H1 (cell line): ENCODE data around the gene ELOF1. TPM values are rescaled to one million over a fixed set of nuclear protein-coding genes. Genes with fewer than 3 reads are reported as not detected.

ENCODE experiments used
- CTCF ChIA-PET: fragments of 300-600 bp; sonication (Branson Sonifier 250); formaldehyde crosslinking; loops from one replicate; lab custom pipeline; 2021; ENCODE audit not compliant: partially characterized antibody; lab: Charles Lee
- POLR2A ChIA-PET: fragments of 300-600 bp; sonication (Branson Sonifier 250); formaldehyde crosslinking; loops from one replicate; lab custom pipeline; 2021; ENCODE audit warnings: inconsistent platforms; ENCODE audit not compliant: partially characterized antibody; lab: Charles Lee
- DNase-seq, 2 experiments: peaks; one replicate each; pipeline versions ENCODE4 v3.0.0 to v3.0.0-alpha.2; 2010 to 2022; ENCODE audit warnings: low spot score in 2 of 2, low read depth in 1 of 2, mixed read lengths in 1 of 2
- FAIRE-seq: peaks from 2 replicates; lab custom pipeline; 2011; peaks lifted over from hg19 to GRCh38; lab: Jason Lieb, UNC
- H2AFZ ChIP-seq: 2 replicates; pipeline ENCODE4 v1.8.1; 2012; ENCODE audit warnings: low read length, inconsistent platforms
- H2AK5ac ChIP-seq: 2 replicates; pipeline ENCODE4 v1.6.1; 2013; ENCODE audit warnings: low read depth, low read length
- H2BK120ac ChIP-seq: replicated peaks from 2 replicates; pipeline ENCODE3; 2013; ENCODE audit warnings: low read depth, low read length, inconsistent platforms
- H2BK12ac ChIP-seq: 2 replicates; pipeline ENCODE4 v1.6.1; 2013; ENCODE audit warnings: low read depth, low read length
- H2BK15ac ChIP-seq: 2 replicates; pipeline ENCODE4 v1.6.1; 2013; ENCODE audit warnings: low read length
- H2BK20ac ChIP-seq: 2 replicates; pipeline ENCODE4 v1.6.1; 2013; ENCODE audit warnings: low read length
- H2BK5ac ChIP-seq: 2 replicates; pipeline ENCODE4 v1.6.1; 2013; ENCODE audit warnings: low read depth, low read length
- H3K14ac ChIP-seq: 2 replicates; pipeline ENCODE4 v1.6.1; 2013; ENCODE audit warnings: inconsistent platforms; ENCODE audit not compliant: insufficient read length
- H3K18ac ChIP-seq: 2 replicates; pipeline ENCODE4 v1.6.1; 2013; ENCODE audit warnings: low read length; ENCODE audit errors: extremely low read depth
- H3K23ac ChIP-seq: 2 replicates; pipeline ENCODE4 v1.6.1; 2013; ENCODE audit warnings: inconsistent platforms; ENCODE audit not compliant: insufficient read length
- H3K23me2 ChIP-seq: 2 replicates; pipeline ENCODE4 v1.6.1; 2013; ENCODE audit warnings: low read depth, low read length
- H3K27ac ChIP-seq: 2 replicates; pipeline ENCODE4 v1.6.1; 2011; ENCODE audit warnings: low read depth, low read length, inconsistent platforms
- H3K27me3 ChIP-seq, 4 experiments: replicated peaks in 1 of 4; 1 replicate in 1 of 4; 2 replicates in 3 of 4; pipeline versions ENCODE4 v1.6.1 to v1.8.1; 2011 to 2013; ENCODE audit warnings: low read length in 3 of 4, mild to moderate bottlenecking in 3 of 4, inconsistent platforms in 2 of 4, mixed read lengths in 2 of 4, moderate library complexity in 1 of 4; ENCODE audit not compliant: control insufficient read depth in 3 of 4, insufficient read depth in 3 of 4; ENCODE audit errors: extremely low read depth in 1 of 4
- H3K36me3 ChIP-seq, 4 experiments: 2 replicates each; pipeline versions ENCODE4 v1.6.1 to v1.8.1; 2011 to 2013; ENCODE audit warnings: mild to moderate bottlenecking in 4 of 4, low read length in 3 of 4, moderate library complexity in 2 of 4, control low read depth in 1 of 4, inconsistent platforms in 1 of 4; ENCODE audit not compliant: insufficient read depth in 4 of 4, control insufficient read depth in 2 of 4
- H3K4ac ChIP-seq: replicated peaks from 2 replicates; pipeline ENCODE3; 2013; ENCODE audit warnings: low read length, low read depth, mixed read lengths, inconsistent platforms; ENCODE audit not compliant: insufficient read length
- H3K4me1 ChIP-seq, 4 experiments: replicated peaks in 1 of 4; 1 replicate in 1 of 4; 2 replicates in 3 of 4; pipeline versions ENCODE4 v1.6.1 to v1.8.1; 2011 to 2013; ENCODE audit warnings: low read length in 3 of 4, inconsistent platforms in 2 of 4, mixed read lengths in 1 of 4; ENCODE audit not compliant: insufficient read depth in 4 of 4, control insufficient read depth in 3 of 4
- H3K4me2 ChIP-seq, 2 experiments: 2 replicates each; pipeline versions ENCODE4 v1.6.1 to v1.8.1; 2011 to 2013; ENCODE audit warnings: low read depth in 2 of 2, low read length in 2 of 2, control low read depth in 1 of 2, inconsistent platforms in 1 of 2, mild to moderate bottlenecking in 1 of 2; ENCODE audit not compliant: insufficient read depth in 1 of 2
- H3K4me3 ChIP-seq, 4 experiments: fragments of 200-600, 300-600 bp in 1 of 4; sonication (generic), shearing (Covaris generic), sonication (Bioruptor Twin) in 1 of 4; 2 replicates each; pipeline versions ENCODE4 v1.5.1 to v1.8.1; 2011 to 2016; ENCODE audit warnings: low read length in 4 of 4, low read depth in 3 of 4, control low read depth in 2 of 4, inconsistent platforms in 2 of 4, mild to moderate bottlenecking in 2 of 4, mixed read lengths in 1 of 4, moderate library complexity in 1 of 4; ENCODE audit not compliant: insufficient read depth in 2 of 4; ENCODE audit errors: extremely low read depth in 1 of 4
- H3K56ac ChIP-seq: replicated peaks from 2 replicates; pipeline ENCODE3; 2013; ENCODE audit warnings: low read depth, mild to moderate bottlenecking, mixed read lengths, low read length, inconsistent platforms; ENCODE audit not compliant: insufficient read length
- H3K79me1 ChIP-seq: 2 replicates; pipeline ENCODE4 v1.6.1; 2013; ENCODE audit warnings: low read depth, low read length, control low read depth
- H3K79me2 ChIP-seq, 2 experiments: 2 replicates each; pipeline versions ENCODE4 v1.6.1 to v1.8.1; 2012 to 2013; ENCODE audit warnings: low read length in 2 of 2, mild to moderate bottlenecking in 2 of 2, inconsistent platforms in 1 of 2; ENCODE audit not compliant: insufficient read depth in 2 of 2, control insufficient read depth in 1 of 2
- H3K9ac ChIP-seq, 4 experiments: replicated peaks in 1 of 4; 1 replicate in 1 of 4; 2 replicates in 3 of 4; pipeline versions ENCODE4 v1.6.1 to v1.8.1; 2011 to 2013; ENCODE audit warnings: low read depth in 3 of 4, low read length in 3 of 4, control low read depth in 2 of 4, mild to moderate bottlenecking in 2 of 4, moderate library complexity in 2 of 4, inconsistent platforms in 1 of 4; ENCODE audit errors: extremely low read depth in 1 of 4
- H3K9me3 ChIP-seq, 2 experiments: 2 replicates each; pipeline versions ENCODE4 v1.6.1 to v1.8.1; 2012 to 2013; ENCODE audit warnings: mild to moderate bottlenecking in 2 of 2, moderate library complexity in 2 of 2, control low read depth in 1 of 2, inconsistent platforms in 1 of 2, low read depth in 1 of 2, low read length in 1 of 2, mixed read lengths in 1 of 2; ENCODE audit not compliant: insufficient read depth in 2 of 2
- H4K20me1 ChIP-seq, 2 experiments: replicated peaks in 1 of 2; 2 replicates each; pipeline versions ENCODE3 to v1.8.1; 2011 to 2013; ENCODE audit warnings: inconsistent platforms in 2 of 2, low read length in 2 of 2, mild to moderate bottlenecking in 1 of 2; ENCODE audit not compliant: insufficient read depth in 2 of 2, control insufficient read depth in 1 of 2
- H4K5ac ChIP-seq: 2 replicates; pipeline ENCODE4 v1.6.1; 2013; ENCODE audit warnings: low read length, low read depth, mixed read lengths, inconsistent platforms; ENCODE audit not compliant: insufficient read length
- H4K8ac ChIP-seq: 2 replicates; pipeline ENCODE4 v1.8.0; 2013; ENCODE audit warnings: mild to moderate bottlenecking, moderate library complexity, low read length, inconsistent platforms; ENCODE audit not compliant: insufficient read depth; ENCODE audit errors: extremely low read depth
- H4K91ac ChIP-seq: replicated peaks from 2 replicates; pipeline ENCODE3; 2013; ENCODE audit warnings: low read length, mixed read lengths, inconsistent platforms; ENCODE audit not compliant: insufficient read length
- BRCA1 ChIP-seq: IDR thresholded peaks from 2 replicates; pipeline ENCODE4 v1.6.1; 2012; ENCODE audit warnings: low read depth, low read length, improper control_type of control experiment
- CHD1 ChIP-seq: IDR thresholded peaks from 2 replicates; pipeline ENCODE4 v1.6.1; 2012; ENCODE audit warnings: low read depth, low read length, improper control_type of control experiment
- CREB1 ChIP-seq: IDR thresholded peaks from 2 replicates; pipeline ENCODE4 v1.6.1; 2012; ENCODE audit warnings: inconsistent platforms
- GTF2F1 ChIP-seq: IDR thresholded peaks from 2 replicates; pipeline ENCODE4 v1.6.1; 2012; ENCODE audit warnings: low read depth, low read length, improper control_type of control experiment, borderline replicate concordance
- JUN ChIP-seq: IDR thresholded peaks from 2 replicates; pipeline ENCODE4 v1.6.1; 2011; ENCODE audit warnings: low read depth, mild to moderate bottlenecking, improper control_type of control experiment, low read length
- JUND ChIP-seq: IDR thresholded peaks from 2 replicates; pipeline ENCODE4 v1.6.1; 2011; ENCODE audit warnings: mild to moderate bottlenecking, improper control_type of control experiment, low read length
- KDM1A ChIP-seq: fragments of 200-600, 300-600 bp; sonication (generic); IDR thresholded peaks from 2 replicates; pipeline ENCODE4 v1.7.1; 2016; ENCODE audit warnings: mild to moderate bottlenecking, low read length, borderline replicate concordance
- NRF1 ChIP-seq: IDR thresholded peaks from 2 replicates; pipeline ENCODE4 v1.6.1; 2011; ENCODE audit warnings: mild to moderate bottlenecking, low read depth, low read length, improper control_type of control experiment
- RFX5 ChIP-seq: IDR thresholded peaks from 2 replicates; pipeline ENCODE4 v1.6.1; 2011; ENCODE audit warnings: low read depth, low read length, improper control_type of control experiment, borderline replicate concordance
- SIN3A ChIP-seq, 2 experiments: IDR thresholded peaks in 1 of 2; conservative IDR thresholded peaks in 1 of 2; 2 replicates each; pipeline ENCODE4 v1.6.1; 2011 to 2012; ENCODE audit warnings: low read length in 2 of 2, improper control_type of control experiment in 1 of 2, low read depth in 1 of 2, mild to moderate bottlenecking in 1 of 2
- SIRT6 ChIP-seq: IDR thresholded peaks from one replicate; pipeline ENCODE4 v1.7.1; 2012; ENCODE audit warnings: low read length, inconsistent platforms
- SP1 ChIP-seq: IDR thresholded peaks from 2 replicates; pipeline ENCODE4 v1.6.1; 2011; ENCODE audit warnings: low read depth, low read length
- SRF ChIP-seq: IDR thresholded peaks from 2 replicates; pipeline ENCODE4 v1.6.1; 2011; ENCODE audit warnings: mild to moderate bottlenecking, low read depth, low read length, moderate library complexity
- TBP ChIP-seq: IDR thresholded peaks from 2 replicates; pipeline ENCODE4 v1.6.1; 2011; ENCODE audit warnings: low read depth, low read length, improper control_type of control experiment
- WGBS, 2 experiments: shearing (Covaris generic) in 1 of 2; methylation state at CpG; one replicate each; pipeline versions ENCODE4 v1.1.6 to v1.1.7; 2013 to 2015; ENCODE audit warnings: low lambda C conversion rate in 2 of 2, mixed read lengths in 2 of 2, inconsistent platforms in 1 of 2, low coverage in 1 of 2, missing lambda C conversion rate in 1 of 2; ENCODE audit not compliant: insufficient replicate concordance in 2 of 2, insufficient coverage in 1 of 2, insufficient read length in 1 of 2; ENCODE audit errors: extremely low coverage in 1 of 2, missing lambda C conversion rate in 1 of 2; 5-methylcytosine and 5-hydroxymethylcytosine counted together
- polyA plus RNA-seq, 7 experiments: library from polyadenylated mRNA; depleted of rRNA in 3 of 7; stranded (reverse) in 5 of 7; unstranded in 2 of 7; fragments of >200 nt in 5 of 7; fragments of 200-250 nt in 2 of 7; gene quantifications; 1 replicate in 5 of 7; 2 replicates in 1 of 7; 4 replicates in 1 of 7; pipeline versions ENCODE4 v1.2.1 to v1.2.3, GENCODE V29; 2011 to 2013; ENCODE audit warnings: missing spikeins in 2 of 7, mixed read lengths in 2 of 7
- total RNA-seq: library from RNA; stranded (reverse); fragmentation: NEBNext Ultra II Directional; extraction: Animal tissue kit (Norgen Biotek cat#: 25700); gene quantifications from 2 replicates; pipeline ENCODE4 v1.2.1, GENCODE V29; 2021
- TF ChIP-seq, protein P1 (sequence below): IDR thresholded peaks from 2 replicates; pipeline ENCODE4 v1.6.1; 2012; ENCODE audit warnings: inconsistent platforms

The ELOF1 gene
- total and polyA plus RNA-seq, 2 of the 8 experiments (the other 6 are each of a cell fraction or from before 2014, with no cell fraction given) = 84.2 to 101 TPM

DNA sequence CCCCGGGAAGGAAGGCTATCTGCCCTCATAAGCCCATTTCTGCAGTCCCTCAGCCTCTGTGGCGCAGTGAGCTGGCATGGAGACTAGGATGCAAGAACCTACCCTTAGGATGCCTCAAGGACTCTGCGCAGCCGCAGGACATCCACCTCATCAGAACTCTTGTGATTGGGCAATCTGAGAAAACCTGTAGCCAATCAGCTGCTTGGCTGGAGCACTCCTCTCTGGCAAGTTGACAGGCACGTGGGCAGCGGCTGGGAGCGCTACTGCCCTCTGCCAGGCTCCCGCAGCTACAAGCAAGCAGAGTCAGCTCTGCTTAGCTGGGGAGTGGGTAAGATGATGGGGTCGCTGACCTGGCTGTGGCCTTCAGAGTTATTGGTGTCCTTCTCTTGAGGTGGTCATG, 28.6 kb downstream of the ELOF1 start:
- H3K23me2 ChIP-seq = peaks cover 4% of the 10 kb centered on the region; the same call in 1 of the 2 replicates
- no peak overlapping the region for H3K4me2 ChIP-seq
- no peak overlapping the region for H4K91ac ChIP-seq
- no peaks in the 10 kb centered on the region for H3K9me3 ChIP-seq
- no peak overlapping the region for H2BK12ac ChIP-seq
- H4K5ac ChIP-seq = no peak overlapping the region
- FAIRE-seq (peak; percentile 75), DNase-seq (peak; percentile 82 to 83)
- WGBS, 2 experiments = 19% methylated on average over 9 of the region's 9 CpGs; no CpG with 5 or more reads in 1 of the 2 experiments
- H2AFZ ChIP-seq = no peak overlapping the region
- no peaks in the 10 kb centered on the region for H3K79me2 ChIP-seq
- no peaks in the 10 kb centered on the region for H3K79me1 ChIP-seq
- H3K18ac ChIP-seq = no peak overlapping the region
- H2BK15ac ChIP-seq = no peak overlapping the region
- ChIA-PET CTCF (interaction anchor here (0.5 to 2.2 kb wide), 7 partner anchors 8 to 168 kb away, joined by 3 to 9 read pairs (median 3); partner anchors contain the start of genes CNN1 and ZNF653), POLR2A (interaction anchor here (1.5 to 2.8 kb wide), 2 partner anchors 28 to 67 kb away, joined by 3 to 9 read pairs; partner anchors contain the start of gene ELOF1)
- no peak overlapping the region for H3K27ac ChIP-seq
- H2BK5ac ChIP-seq = no peak overlapping the region
- H2BK20ac ChIP-seq = no peak overlapping the region
- no peaks in the 10 kb centered on the region for H3K36me3 ChIP-seq
- no peak overlapping the region for H3K9ac ChIP-seq
- H4K8ac ChIP-seq = no peak overlapping the region
- H3K14ac ChIP-seq = no peak overlapping the region
- H3K4me1 ChIP-seq = no peaks in the 10 kb centered on the region; a peak in 3 of 7 replicates
- no peak overlapping the region for H2BK120ac ChIP-seq
- H3K56ac ChIP-seq = no peak overlapping the region
- H3K23ac ChIP-seq = no peak overlapping the region
- no peak overlapping the region for H3K4me3 ChIP-seq
- H2AK5ac ChIP-seq = no peak overlapping the region
- H3K4ac ChIP-seq = no peak overlapping the region
- no peaks in the 10 kb centered on the region; a peak in 1 of 7 replicates for H3K27me3 ChIP-seq
- H4K20me1 ChIP-seq = no peaks in the 10 kb centered on the region
- TF ChIP-seq NRF1 = peak; percentile 89
- no peak for TF ChIP-seq RFX5
- no peak for TF ChIP-seq KDM1A
- TF ChIP-seq SRF = no peak
- TF ChIP-seq BRCA1 = no peak
- TF ChIP-seq TBP = no peak
- TF ChIP-seq, protein P1, sequence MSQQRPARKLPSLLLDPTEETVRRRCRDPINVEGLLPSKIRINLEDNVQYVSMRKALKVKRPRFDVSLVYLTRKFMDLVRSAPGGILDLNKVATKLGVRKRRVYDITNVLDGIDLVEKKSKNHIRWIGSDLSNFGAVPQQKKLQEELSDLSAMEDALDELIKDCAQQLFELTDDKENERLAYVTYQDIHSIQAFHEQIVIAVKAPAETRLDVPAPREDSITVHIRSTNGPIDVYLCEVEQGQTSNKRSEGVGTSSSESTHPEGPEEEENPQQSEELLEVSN = peak; percentile 90
- no peak for TF ChIP-seq SIRT6
- TF ChIP-seq SIN3A (conservative IDR thresholded peaks at IDR 0.05 in 1 of 2, IDR thresholded peaks at IDR 0.05 in 1 of 2; ENCODE audit: low read depth in 1 of 2, low read length in 2 of 2) = peak; percentile 98 to 99
- TF ChIP-seq CREB1 = peak; percentile 46; the same call in 1 of the 2 replicates
- no peak for TF ChIP-seq JUN
- peak; percentile 74 for TF ChIP-seq SP1
- no peak for TF ChIP-seq JUND
- TF ChIP-seq GTF2F1 = no peak
- no peak for TF ChIP-seq CHD1
